HepG2 (cell line): ENCODE measurements around the gene ALDH2.

Experiments
- CEBPB ChIP-seq: IDR thresholded peaks from 2 replicates; pipeline ENCODE4 v1.6.1; 2011; ENCODE audit warnings: low read depth, low read length, improper control_type of control experiment, borderline replicate concordance
- MYC ChIP-seq: sonication (generic); formaldehyde crosslinking; IDR thresholded peaks from 2 replicates; pipeline ENCODE4 v1.9.0; 2021; ENCODE audit warnings: missing genetic modification reagents, borderline replicate concordance
- POLR2A ChIP-seq, 2 experiments: IDR thresholded peaks; 2 replicates each; pipeline ENCODE4 v1.6.1; 2011; ENCODE audit warnings: low read depth in 2 of 2, low read length in 2 of 2, mild to moderate bottlenecking in 1 of 2, moderate library complexity in 1 of 2; ENCODE audit not compliant: insufficient read depth in 1 of 2
- TARDBP ChIP-seq: sonication (generic); formaldehyde crosslinking; IDR thresholded peaks from 2 replicates; pipeline ENCODE4 v1.8.0; 2022; ENCODE audit warnings: mild to moderate bottlenecking, missing genetic modification reagents
- TF ChIP-seq, protein P1 (sequence below): sonication (generic); formaldehyde crosslinking; IDR thresholded peaks from 2 replicates; pipeline ENCODE4 v1.5.0; 2020; ENCODE audit warnings: mild to moderate bottlenecking, missing genetic modification reagents, moderate library complexity

DNA sequence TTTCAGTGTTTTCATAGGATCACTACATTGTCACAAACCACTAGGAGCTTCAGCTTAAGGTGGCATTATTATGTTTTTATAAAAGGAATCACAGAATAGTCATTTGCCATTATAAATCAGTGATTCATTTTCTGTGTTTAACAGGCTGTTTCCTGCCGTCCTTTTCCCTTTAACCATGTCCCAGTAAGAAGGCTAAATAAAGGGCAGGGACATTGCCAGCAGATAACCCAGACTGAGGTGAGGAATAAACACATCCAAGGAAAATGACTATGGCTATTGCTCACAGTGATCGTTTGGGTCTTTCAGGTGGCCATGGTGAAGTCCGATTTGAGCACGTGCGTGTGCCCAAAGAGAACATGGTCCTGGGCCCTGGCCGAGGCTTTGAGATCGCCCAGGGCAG is 17.9 kb upstream of the ALDH2 start:
- no peak for TF ChIP-seq TARDBP (CRISPR knock-in tag)
- TF ChIP-seq, protein P1, sequence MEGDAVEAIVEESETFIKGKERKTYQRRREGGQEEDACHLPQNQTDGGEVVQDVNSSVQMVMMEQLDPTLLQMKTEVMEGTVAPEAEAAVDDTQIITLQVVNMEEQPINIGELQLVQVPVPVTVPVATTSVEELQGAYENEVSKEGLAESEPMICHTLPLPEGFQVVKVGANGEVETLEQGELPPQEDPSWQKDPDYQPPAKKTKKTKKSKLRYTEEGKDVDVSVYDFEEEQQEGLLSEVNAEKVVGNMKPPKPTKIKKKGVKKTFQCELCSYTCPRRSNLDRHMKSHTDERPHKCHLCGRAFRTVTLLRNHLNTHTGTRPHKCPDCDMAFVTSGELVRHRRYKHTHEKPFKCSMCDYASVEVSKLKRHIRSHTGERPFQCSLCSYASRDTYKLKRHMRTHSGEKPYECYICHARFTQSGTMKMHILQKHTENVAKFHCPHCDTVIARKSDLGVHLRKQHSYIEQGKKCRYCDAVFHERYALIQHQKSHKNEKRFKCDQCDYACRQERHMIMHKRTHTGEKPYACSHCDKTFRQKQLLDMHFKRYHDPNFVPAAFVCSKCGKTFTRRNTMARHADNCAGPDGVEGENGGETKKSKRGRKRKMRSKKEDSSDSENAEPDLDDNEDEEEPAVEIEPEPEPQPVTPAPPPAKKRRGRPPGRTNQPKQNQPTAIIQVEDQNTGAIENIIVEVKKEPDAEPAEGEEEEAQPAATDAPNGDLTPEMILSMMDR (CRISPR knock-in tag) = no peak
- no peak for TF ChIP-seq MYC
- TF ChIP-seq CEBPB = no peak
- no peak for TF ChIP-seq POLR2A (IDR thresholded peaks at IDR 0.05; ENCODE audit: insufficient read depth in 1 of 2, low read depth in 2 of 2, low read length in 2 of 2)
